GM12878 (cell line): ENCODE data around the gene WDR64. TPM values are rescaled to one million over a fixed set of nuclear protein-coding genes. Genes with fewer than 3 reads are reported as not detected.
A peak's percentile ranks its signal among the peaks of the same experiment; 100 is the strongest.

Experiments used
- ATAC-seq: fragments of 200-7000 bp; cut with Tn5 transposase; 3 replicates; pipeline ENCODE4 v1.9.1; 2020; ENCODE audit warnings: mild to moderate bottlenecking, moderate library complexity
- BruUV-seq: library from RNA; stranded (reverse); fragments of 400-500 nt; replicated peaks from 2 replicates; lab custom pipeline; 2021; lab: Mats Ljungman, UMichigan
- CTCF ChIA-PET: fragments of 300-600 bp; sonication (Branson Sonifier 250); formaldehyde crosslinking; extraction: SDS; loops from one replicate; lab custom pipeline; 2021; ENCODE audit warnings: inconsistent platforms; lab: Yijun Ruan, JAX
- POLR2A ChIA-PET: fragments of 350-600 bp; formaldehyde crosslinking; extraction: SDS; loops from one replicate; lab custom pipeline; 2021; ENCODE audit warnings: inconsistent platforms; lab: Charles Lee
- RAD21 ChIA-PET: fragments of 300-600 bp; sonication (Branson Sonifier 250); formaldehyde crosslinking; loops from one replicate; lab custom pipeline; 2023; ENCODE audit warnings: antibody characterized with exemption; ENCODE audit not compliant: unreplicated experiment; lab: Charles Lee
- SMC1A ChIA-PET: fragments of 300-600 bp; sonication (Branson Sonifier 250); formaldehyde crosslinking; loops from one replicate; lab custom pipeline; 2023; ENCODE audit not compliant: unreplicated experiment, uncharacterized antibody; lab: Charles Lee
- DNase-seq: peaks from one replicate; pipeline ENCODE4 v3.0.0-alpha.2; 2011; ENCODE audit warnings: low read depth, low spot score
- FAIRE-seq: peaks from 3 replicates; lab custom pipeline; 2011; peaks lifted over from hg19 to GRCh38; lab: Jason Lieb, UNC
- H2AFZ ChIP-seq: 2 replicates; pipeline ENCODE4 v1.6.0; 2011; ENCODE audit warnings: low read depth, low read length, control low read depth; ENCODE audit not compliant: control insufficient read depth
- H3K27ac ChIP-seq: 2 replicates; pipeline ENCODE4 v1.5.1; 2011; ENCODE audit warnings: control low read depth; ENCODE audit not compliant: control insufficient read depth, insufficient read depth
- H3K27me3 ChIP-seq, 2 experiments: replicated peaks in 1 of 2; 2 replicates each; pipeline versions ENCODE4 v1.6.0 to v1.6.1; 2011; ENCODE audit warnings: low read length in 1 of 2; ENCODE audit not compliant: control insufficient read depth in 2 of 2, insufficient read depth in 2 of 2
- H3K36me3 ChIP-seq, 2 experiments: 2 replicates each; pipeline ENCODE4 v1.5.1; 2011; ENCODE audit warnings: low read length in 1 of 2; ENCODE audit not compliant: control insufficient read depth in 2 of 2, insufficient read depth in 2 of 2
- H3K4me1 ChIP-seq: 2 replicates; pipeline ENCODE4 v1.6.1; 2011; ENCODE audit warnings: mild to moderate bottlenecking, low read length, moderate library complexity, mixed read lengths; ENCODE audit not compliant: control insufficient read depth, insufficient read depth
- H3K4me2 ChIP-seq: 2 replicates; pipeline ENCODE4 v1.6.0; 2011; ENCODE audit warnings: control low read depth; ENCODE audit not compliant: control insufficient read depth, insufficient read depth
- H3K4me3 ChIP-seq: fragments of 200-600 bp; sonication (generic); 2 replicates; pipeline ENCODE4 v1.5.1; 2016
- H3K79me2 ChIP-seq: 2 replicates; pipeline ENCODE4 v1.6.0; 2011; ENCODE audit warnings: low read length; ENCODE audit not compliant: control insufficient read depth, insufficient read depth
- H3K9ac ChIP-seq: 2 replicates; pipeline ENCODE4 v1.8.0; 2011; ENCODE audit warnings: low read length, control low read depth, mixed read lengths; ENCODE audit not compliant: control insufficient read depth, insufficient read depth
- H3K9me3 ChIP-seq: replicated peaks from 3 replicates; pipeline ENCODE4 v1.5.1; 2011; ENCODE audit warnings: mild to moderate bottlenecking, low read length; ENCODE audit not compliant: control insufficient read depth, insufficient read depth
- H4K20me1 ChIP-seq: 2 replicates; pipeline ENCODE4 v1.6.0; 2011; ENCODE audit not compliant: control insufficient read depth, insufficient read depth
- CBFB ChIP-seq: IDR thresholded peaks from 2 replicates; pipeline ENCODE4 v1.6.1; 2016; ENCODE audit warnings: antibody characterized with exemption, low read depth
- ETV6 ChIP-seq, 2 experiments: fragments of 450-650 bp in 1 of 2; IDR thresholded peaks in 1 of 2; conservative IDR thresholded peaks in 1 of 2; 2 replicates each; pipeline ENCODE4 v1.6.1; 2014; ENCODE audit warnings: antibody characterized with exemption in 1 of 2, borderline replicate concordance in 1 of 2, low read depth in 1 of 2, mild to moderate bottlenecking in 1 of 2, moderate library complexity in 1 of 2
- EZH2 ChIP-seq: IDR thresholded peaks from 2 replicates; pipeline ENCODE4 v1.6.1; 2012; ENCODE audit warnings: low read depth, mild to moderate bottlenecking, control low read depth, inconsistent platforms, low read length, borderline replicate concordance; ENCODE audit not compliant: control insufficient read depth
- FOXK2 ChIP-seq: fragments of 450-650 bp; IDR thresholded peaks from 2 replicates; pipeline ENCODE4 v1.6.1; 2017; ENCODE audit warnings: mild to moderate bottlenecking, moderate library complexity
- HDAC2 ChIP-seq: fragments of 200-600 bp; sonication (generic); IDR thresholded peaks from 2 replicates; pipeline ENCODE4 v1.6.1; 2017
- JUNB ChIP-seq: IDR thresholded peaks from 2 replicates; pipeline ENCODE4 v1.6.1; 2016; ENCODE audit warnings: antibody characterized with exemption, mild to moderate bottlenecking
- NFIC ChIP-seq: IDR thresholded peaks from 2 replicates; pipeline ENCODE4 v1.6.1; 2012; ENCODE audit warnings: low read depth, mild to moderate bottlenecking, inconsistent platforms, low read length, moderate library complexity
- POU2F2 ChIP-seq: IDR thresholded peaks from 3 replicates; pipeline ENCODE4 v1.6.1; 2011; ENCODE audit warnings: low read depth, mild to moderate bottlenecking, low read length, borderline replicate concordance
- RBBP5 ChIP-seq: fragments of 200-600 bp; sonication (generic); conservative IDR thresholded peaks from 2 replicates; pipeline ENCODE4 v1.6.1; 2016
- RELB ChIP-seq: fragments of 450-650 bp; IDR thresholded peaks from 2 replicates; pipeline ENCODE4 v1.6.1; 2017; ENCODE audit warnings: low read depth, mild to moderate bottlenecking, moderate library complexity
- RUNX3 ChIP-seq: IDR thresholded peaks from 2 replicates; pipeline ENCODE4 v1.6.1; 2012; ENCODE audit warnings: low read length, inconsistent platforms
- SPI1 ChIP-seq: IDR thresholded peaks from 2 replicates; pipeline ENCODE4 v1.6.1; 2011; ENCODE audit warnings: low read depth, mild to moderate bottlenecking, low read length, moderate library complexity, borderline replicate concordance; ENCODE audit not compliant: insufficient read depth
- TBL1XR1 ChIP-seq: IDR thresholded peaks from 2 replicates; pipeline ENCODE4 v1.6.1; 2012; ENCODE audit warnings: low read depth, low read length, improper control_type of control experiment
- TCF12 ChIP-seq: IDR thresholded peaks from 2 replicates; pipeline ENCODE4 v1.6.1; 2011; ENCODE audit warnings: low read depth, mild to moderate bottlenecking, low read length
- TCF7 ChIP-seq: IDR thresholded peaks from 2 replicates; pipeline ENCODE4 v1.6.1; 2014; ENCODE audit warnings: antibody characterized with exemption, borderline replicate concordance
- YY1 ChIP-seq: IDR thresholded peaks from 2 replicates; pipeline ENCODE4 v1.6.1; 2011; ENCODE audit warnings: low read depth, mild to moderate bottlenecking, low read length
- WGBS: methylation state at CpG from one replicate; pipeline ENCODE4 v1.1.6; 2016; ENCODE audit warnings: low lambda C conversion rate; ENCODE audit not compliant: insufficient replicate concordance, insufficient coverage; ENCODE audit errors: missing lambda C conversion rate; 5-methylcytosine and 5-hydroxymethylcytosine counted together
- in situ Hi-C: fragments of 300-500 bp; cut with MboI; formaldehyde crosslinking; loops from 9 replicates; pipeline ENCODE4 v1.14.3; 2018; ENCODE audit warnings: mixed read lengths
- intact Hi-C: fragments of 100-400 bp; cut with micrococcal nuclease; formaldehyde crosslinking; loops from one replicate; pipeline ENCODE4 v1.14.2; 2022; ENCODE audit not compliant: unreplicated experiment
- polyA plus RNA-seq, 11 experiments: library from polyadenylated mRNA; depleted of rRNA in 4 of 11; unstranded in 6 of 11; stranded (reverse) in 5 of 11; fragments of >200 nt; fragmentation: Nextera tagmentation in 4 of 11; fragmentation: Illumina TruSeq in 1 of 11; extraction: Ambion mirVana in 4 of 11; extraction: Trizol in 1 of 11; gene quantifications; 1 replicate in 1 of 11; 2 replicates in 10 of 11; pipeline versions ENCODE4 v1.2.1 to v1.2.3, GENCODE V29; 2011 to 2016; ENCODE audit warnings: inconsistent platforms in 2 of 11, missing spikeins in 2 of 11, low read depth in 1 of 11
- total RNA-seq, 4 experiments: library from RNA; depleted of rRNA in 3 of 4; stranded (reverse); fragments of >200 nt in 3 of 4; fragmentation: Illumina TruSeq in 1 of 4; extraction: Trizol in 1 of 4; gene quantifications; 2 replicates each; pipeline versions ENCODE4 v1.2.1 to v1.2.3, GENCODE V29; 2013 to 2021

Gene WDR64
- total and polyA plus RNA-seq, 10 of the 15 experiments (the other 5 are each of a cell fraction or from before 2014, with no cell fraction given), result 0.01 TPM; not detected in 9

GRCh38 chr1:241635556-241636152 lies 16.4 kb upstream of the WDR64 start:
- H3K27ac ChIP-seq, result peak overlapping the region; percentile 35; the same call in 1 of the 2 replicates
- DNase-seq (no peak), ATAC-seq (no peak), FAIRE-seq (no peak)
- TF ChIP-seq RBBP5 (no peak), YY1 (peak; percentile 94), CBFB (peak; percentile 21; the same call in 1 of the 2 replicates), SPI1 (peak; percentile 88), JUNB (0 out of 2 replicates have a peak, but pooled peaks have one; percentile 22), NFIC (0 out of 2 replicates have a peak, but pooled peaks have one; percentile 33), ETV6 (conservative IDR thresholded peaks at IDR 0.05 in 1 of 2, IDR thresholded peaks at IDR 0.05 in 1 of 2; ENCODE audit: borderline replicate concordance in 1 of 2, low read depth in 1 of 2) (no peak), RUNX3 (peak; percentile 86), TBL1XR1 (no peak), RELB (peak; percentile 62; the same call in 1 of the 2 replicates), POU2F2 (peak; percentile 12; the same call in 1 of the 3 replicates), FOXK2 (no peak), TCF7 (peak; percentile 75; the same call in 1 of the 2 replicates), HDAC2 (no peak), TCF12 (0 out of 2 replicates have a peak, but pooled peaks have one; percentile 8), EZH2 (no peak)
- POLR2A ChIA-PET, result interaction anchor here (0.5 kb wide), 1 partner anchor 155 kb away, joined by 4 read pairs; no protein-coding TSS in a partner anchor
- H3K27me3 ChIP-seq, result no peaks in the 10 kb centered on the region
- no peaks in the 10 kb centered on the region for H3K9me3 ChIP-seq
- no TSS peak for BruUV-seq
- peak overlapping the region; percentile 81 for H2AFZ ChIP-seq
- intact Hi-C loops (loop anchor here (5.0 kb wide), 1 partner anchor 212 kb away; the partner anchor contains the start of gene EXO1), in situ Hi-C loops (no loop called here)
- 17% methylated on average over 4 of the region's 4 CpGs for WGBS
- CTCF ChIA-PET, result no interaction called here
- H3K9ac ChIP-seq, result no peak overlapping the region; the same call in 1 of the 2 replicates
- H3K79me2 ChIP-seq, result peaks cover 39% of the 10 kb centered on the region
- peaks cover 8% of the 10 kb centered on the region for H3K4me1 ChIP-seq
- H3K4me3 ChIP-seq, result peak overlapping the region; percentile 25; the same call in 1 of the 2 replicates
- H3K36me3 ChIP-seq, result no peaks in the 10 kb centered on the region; a peak in 1 of 4 replicates
- H3K4me2 ChIP-seq, result peak overlapping the region; percentile 53
- SMC1A ChIA-PET, result interaction anchor here (1.2 to 1.3 kb wide), 2 partner anchors 8 to 12 kb away, joined by 3 read pairs; no protein-coding TSS in a partner anchor
- H4K20me1 ChIP-seq, result no peaks in the 10 kb centered on the region
- RAD21 ChIA-PET, result no interaction called here
